Loucy (cell line): ENCODE measurements around the gene GPX3.

Source experiments
- H2AFZ ChIP-seq: fragments of 200-600 bp; sonication (generic); 2 replicates; pipeline ENCODE4 v1.6.0; 2016; ENCODE audit warnings: antibody characterized with exemption, mild to moderate bottlenecking, low read length, moderate library complexity
- H3F3A ChIP-seq: fragments of 200-600 bp; 2 replicates; pipeline ENCODE4 v1.6.0; 2016; ENCODE audit warnings: antibody characterized with exemption, low read depth, mild to moderate bottlenecking
- H3K27me3 ChIP-seq: fragments of 200-600 bp; sonication (generic); 2 replicates; pipeline ENCODE4 v1.6.1; 2014; ENCODE audit warnings: low read length, mild to moderate bottlenecking; ENCODE audit not compliant: insufficient read depth, poor library complexity, severe bottlenecking
- H3K36me3 ChIP-seq: fragments of 200-600 bp; sonication (generic); 2 replicates; pipeline ENCODE4 v1.6.1; 2016; ENCODE audit warnings: low read length; ENCODE audit not compliant: insufficient read depth
- H3K4me1 ChIP-seq: fragments of 200-600 bp; sonication (generic); 2 replicates; pipeline ENCODE4 v1.5.1; 2014; ENCODE audit warnings: low read length, mild to moderate bottlenecking; ENCODE audit not compliant: insufficient read depth, poor library complexity, severe bottlenecking
- H3K4me2 ChIP-seq: fragments of 200-600 bp; sonication (generic); 2 replicates; pipeline ENCODE4 v1.6.0; 2014; ENCODE audit warnings: antibody characterized with exemption, low read length, low read depth, mild to moderate bottlenecking; ENCODE audit not compliant: poor library complexity, severe bottlenecking
- H3K4me3 ChIP-seq: fragments of 200-600 bp; sonication (generic); 2 replicates; pipeline ENCODE4 v1.5.1; 2014; ENCODE audit warnings: low read length, mild to moderate bottlenecking, mixed read lengths; ENCODE audit not compliant: poor library complexity, severe bottlenecking
- H3K79me2 ChIP-seq: fragments of 200-600 bp; sonication (generic); 2 replicates; pipeline ENCODE4 v1.6.1; 2014; ENCODE audit warnings: low read length; ENCODE audit not compliant: insufficient read depth
- H3K9ac ChIP-seq: fragments of 200-600 bp; sonication (generic); 2 replicates; pipeline ENCODE4 v1.6.0; 2014; ENCODE audit warnings: mild to moderate bottlenecking, low read depth, low read length, moderate library complexity; ENCODE audit not compliant: poor library complexity, severe bottlenecking
- H3K9me2 ChIP-seq: fragments of 200-600 bp; sonication (generic); replicated peaks from 2 replicates; pipeline ENCODE4 v1.6.1; 2016; ENCODE audit warnings: low read depth, low read length, mixed read lengths
- H3K9me3 ChIP-seq: fragments of 200-600 bp; sonication (generic); 2 replicates; pipeline ENCODE4 v1.6.1; 2014; ENCODE audit warnings: mild to moderate bottlenecking, antibody characterized with exemption, low read length, low read depth; ENCODE audit not compliant: insufficient read depth
- H4K20me1 ChIP-seq: fragments of 200-600 bp; sonication (generic); 2 replicates; pipeline ENCODE4 v1.6.0; 2014; ENCODE audit warnings: antibody characterized with exemption, low read length, mild to moderate bottlenecking; ENCODE audit not compliant: insufficient read depth, poor library complexity, severe bottlenecking
- CTCF ChIP-seq: fragments of 200-600 bp; sonication (generic); conservative IDR thresholded peaks from 2 replicates; pipeline ENCODE4 v1.5.1; 2014; ENCODE audit warnings: mild to moderate bottlenecking, antibody characterized with exemption, low read length
- EZH2phosphoT487 ChIP-seq: fragments of 200-600 bp; IDR thresholded peaks from 2 replicates; pipeline ENCODE4 v1.6.1; 2018; ENCODE audit warnings: antibody characterized with exemption, mild to moderate bottlenecking, moderate library complexity, borderline replicate concordance

The GPX3 gene

GRCh38 chr5:151054709-151055108, 34.3 kb downstream of the GPX3 start:
- no peak overlapping the region for H3K4me2 ChIP-seq

GRCh38 chr5:151055336-151055735, 34.9 kb downstream of the GPX3 start:
- H3K79me2 ChIP-seq, result no peaks in the 10 kb centered on the region
- TF ChIP-seq CTCF (no peak), EZH2phosphoT487 (no peak)
- no peaks in the 10 kb centered on the region for H3K9me2 ChIP-seq
- H3K9ac ChIP-seq, result no peak overlapping the region
- no peaks in the 10 kb centered on the region for H3F3A ChIP-seq
- no peak overlapping the region for H3K4me2 ChIP-seq
- peaks cover 4% of the 10 kb centered on the region for H3K4me1 ChIP-seq
- H3K27me3 ChIP-seq, result no peaks in the 10 kb centered on the region
- no peak overlapping the region for H2AFZ ChIP-seq
- peaks cover 94% of the 10 kb centered on the region; the same call in 1 of the 2 replicates for H3K36me3 ChIP-seq
- H4K20me1 ChIP-seq, result no peaks in the 10 kb centered on the region
- no peaks in the 10 kb centered on the region for H3K9me3 ChIP-seq
- H3K4me3 ChIP-seq, result no peak overlapping the region

More at GRCh38 chr5:151054709-151055108, 34.3 kb downstream of the GPX3 start:
- no peak overlapping the region for H2AFZ ChIP-seq
- peaks cover 94% of the 10 kb centered on the region; the same call in 1 of the 2 replicates for H3K36me3 ChIP-seq
- H3K9ac ChIP-seq, result no peak overlapping the region
- TF ChIP-seq EZH2phosphoT487, result no peak
- H4K20me1 ChIP-seq, result no peaks in the 10 kb centered on the region
- no peaks in the 10 kb centered on the region for H3K9me2 ChIP-seq
- H3F3A ChIP-seq, result no peaks in the 10 kb centered on the region
- no peaks in the 10 kb centered on the region for H3K79me2 ChIP-seq
- no peaks in the 10 kb centered on the region for H3K9me3 ChIP-seq
- H3K4me3 ChIP-seq, result no peak overlapping the region
- H3K27me3 ChIP-seq, result no peaks in the 10 kb centered on the region
- H3K4me1 ChIP-seq, result peaks cover 4% of the 10 kb centered on the region

GRCh38 chr5:151056379-151057325, 36.3 kb downstream of the GPX3 start:
- TF ChIP-seq EZH2phosphoT487, result no peak
- TF ChIP-seq CTCF, result no peak
- no peaks in the 10 kb centered on the region for H4K20me1 ChIP-seq
- no peaks in the 10 kb centered on the region for H3K9me3 ChIP-seq
- H3K79me2 ChIP-seq, result no peaks in the 10 kb centered on the region
- no peak overlapping the region for H3K4me2 ChIP-seq
- H2AFZ ChIP-seq, result no peak overlapping the region
- peaks cover 94% of the 10 kb centered on the region; the same call in 1 of the 2 replicates for H3K36me3 ChIP-seq
- H3K9ac ChIP-seq, result no peak overlapping the region
- H3F3A ChIP-seq, result no peaks in the 10 kb centered on the region
- no peaks in the 10 kb centered on the region for H3K27me3 ChIP-seq
- H3K4me1 ChIP-seq, result peaks cover 4% of the 10 kb centered on the region
- no peaks in the 10 kb centered on the region for H3K9me2 ChIP-seq
- no peak overlapping the region for H3K4me3 ChIP-seq
